Neural progenitor cell (in vitro differentiated cells): ENCODE data around the gene EPHA3. TPM values are rescaled to one million over a fixed set of nuclear protein-coding genes. Genes with fewer than 3 reads are reported as not detected.
A peak's percentile ranks its signal among the peaks of the same experiment; 100 is the strongest.

ENCODE experiments used
- DNase-seq: peaks from one replicate; pipeline ENCODE4 v3.0.0-alpha.2; 2016; ENCODE audit warnings: low spot score
- H2AFZ ChIP-seq: fragments of 200-600 bp; sonication (generic); replicated peaks from 2 replicates; pipeline ENCODE4 v1.6.1; 2016; ENCODE audit warnings: antibody characterized with exemption
- H3F3A ChIP-seq: fragments of 200-600 bp; sonication (generic); 2 replicates; pipeline ENCODE4 v1.6.1; 2016; ENCODE audit warnings: antibody characterized with exemption, low read depth
- H3K27ac ChIP-seq: fragments of 200-600 bp; sonication (generic); 2 replicates; pipeline ENCODE4 v1.5.1; 2016; ENCODE audit warnings: mild to moderate bottlenecking
- H3K27me3 ChIP-seq: fragments of 200-600 bp; sonication (generic); 2 replicates; pipeline ENCODE4 v1.6.1; 2016; ENCODE audit warnings: mild to moderate bottlenecking, moderate library complexity
- H3K36me3 ChIP-seq: fragments of 200-600 bp; sonication (generic); 2 replicates; pipeline ENCODE4 v1.5.1; 2016
- H3K4me1 ChIP-seq: fragments of 200-600 bp; sonication (generic); 2 replicates; pipeline ENCODE4 v1.6.1; 2016; ENCODE audit warnings: mixed run types
- H3K4me2 ChIP-seq: fragments of 200-600 bp; sonication (generic); 2 replicates; pipeline ENCODE4 v1.6.1; 2016
- H3K4me3 ChIP-seq: fragments of 200-600 bp; sonication (generic); 2 replicates; pipeline ENCODE4 v1.5.1; 2016
- H3K79me2 ChIP-seq: fragments of 200-600 bp; sonication (generic); 2 replicates; pipeline ENCODE4 v1.6.1; 2016; ENCODE audit warnings: low read depth
- H3K9ac ChIP-seq: fragments of 200-600 bp; sonication (generic); 2 replicates; pipeline ENCODE4 v1.6.1; 2016
- H3K9me3 ChIP-seq: fragments of 200-600 bp; sonication (generic); 2 replicates; pipeline ENCODE4 v1.5.1; 2016; ENCODE audit warnings: low read depth
- H4K20me1 ChIP-seq: fragments of 200-600 bp; sonication (generic); 2 replicates; pipeline ENCODE4 v1.6.1; 2016; ENCODE audit warnings: low read depth
- H3K27ac Mint-ChIP-seq: 3 replicates; pipeline ENCODE4 v1.8.0; 2021; ENCODE audit warnings: mixed read lengths
- H3K27me3 Mint-ChIP-seq: 2 replicates; pipeline ENCODE4 v1.8.0; 2022; ENCODE audit warnings: low read depth, mild to moderate bottlenecking, inconsistent platforms, moderate library complexity, mixed read lengths; ENCODE audit not compliant: insufficient read depth
- H3K36me3 Mint-ChIP-seq: 3 replicates; pipeline ENCODE4 v1.8.0; 2021; ENCODE audit warnings: mixed read lengths
- H3K4me1 Mint-ChIP-seq: 3 replicates; pipeline ENCODE4 v1.8.0; 2021; ENCODE audit warnings: mixed read lengths
- H3K4me3 Mint-ChIP-seq: 3 replicates; pipeline ENCODE4 v1.8.0; 2021; ENCODE audit warnings: mild to moderate bottlenecking, moderate library complexity, mixed read lengths
- H3K9me3 Mint-ChIP-seq: 3 replicates; pipeline ENCODE4 v1.8.0; 2020; ENCODE audit warnings: mixed read lengths
- CTCF ChIP-seq: fragments of 200-600 bp; sonication (generic); IDR thresholded peaks from 2 replicates; pipeline ENCODE4 v1.5.1; 2017; ENCODE audit warnings: antibody characterized with exemption, mild to moderate bottlenecking
- EZH2 ChIP-seq: fragments of 200-600 bp; sonication (generic); IDR thresholded peaks from 2 replicates; pipeline ENCODE4 v1.6.1; 2017; ENCODE audit warnings: antibody characterized with exemption, mild to moderate bottlenecking, moderate library complexity
- EZH2phosphoT487 ChIP-seq: fragments of 200-600 bp; sonication (generic); IDR thresholded peaks from 2 replicates; pipeline ENCODE4 v1.6.1; 2017; ENCODE audit warnings: antibody characterized with exemption
- total RNA-seq: library from RNA; depleted of rRNA; stranded (reverse); fragments of >200 nt; gene quantifications from 2 replicates; pipeline ENCODE4 v1.2.3, GENCODE V29; 2015; ENCODE audit warnings: low replicate concordance

EPHA3 gene
- total RNA-seq, 1 donor from 2014 or later, result 0.36 TPM

DNA sequence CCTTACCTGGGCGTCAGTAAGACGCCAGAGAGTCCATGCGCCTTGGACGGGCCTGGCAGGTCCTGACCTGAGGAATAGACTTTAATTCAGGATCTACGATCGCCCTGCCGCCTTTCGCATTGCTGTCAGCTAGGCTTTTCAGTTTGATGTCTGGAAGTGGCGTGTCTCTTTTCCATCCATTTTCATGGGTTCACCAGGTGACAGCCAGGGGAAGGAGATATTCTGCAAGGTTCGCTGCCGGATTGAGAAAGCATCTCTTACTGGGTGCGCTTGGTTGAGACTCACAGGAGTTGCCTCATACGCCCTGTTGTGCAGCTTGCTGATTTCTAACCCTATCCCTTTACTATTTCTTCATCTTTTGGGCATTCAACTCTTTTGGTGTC, 7.4 kb downstream of the EPHA3 start:
- no peak for TF ChIP-seq EZH2
- no peak for TF ChIP-seq EZH2phosphoT487
- TF ChIP-seq CTCF, result no peak
- no peaks in the 10 kb centered on the region for H3K9me3 Mint-ChIP-seq
- DNase-seq, result no peak
- no peaks in the 10 kb centered on the region for H3K36me3 ChIP-seq
- no peaks in the 10 kb centered on the region for H4K20me1 ChIP-seq
- peak overlapping the region; percentile 96 for H3K4me2 ChIP-seq
- peaks cover 3% of the 10 kb centered on the region for H3K27me3 Mint-ChIP-seq
- H3K9ac ChIP-seq, result no peak overlapping the region
- no peaks in the 10 kb centered on the region for H3F3A ChIP-seq
- H3K4me3 Mint-ChIP-seq, result peak overlapping the region; percentile 90
- peaks cover 7% of the 10 kb centered on the region for H3K27me3 ChIP-seq
- H3K27ac ChIP-seq, result no peak overlapping the region
- peak overlapping the region; percentile 80 for H3K4me3 ChIP-seq
- H3K79me2 ChIP-seq, result no peaks in the 10 kb centered on the region
- H2AFZ ChIP-seq, result peak overlapping the region; percentile 99
- peak overlapping the region; percentile 96 for H3K27ac Mint-ChIP-seq
- H3K9me3 ChIP-seq, result no peaks in the 10 kb centered on the region
- H3K4me1 ChIP-seq, result peaks cover 24% of the 10 kb centered on the region
- peaks cover 1% of the 10 kb centered on the region for H3K36me3 Mint-ChIP-seq
- H3K4me1 Mint-ChIP-seq, result peaks cover 42% of the 10 kb centered on the region

DNA sequence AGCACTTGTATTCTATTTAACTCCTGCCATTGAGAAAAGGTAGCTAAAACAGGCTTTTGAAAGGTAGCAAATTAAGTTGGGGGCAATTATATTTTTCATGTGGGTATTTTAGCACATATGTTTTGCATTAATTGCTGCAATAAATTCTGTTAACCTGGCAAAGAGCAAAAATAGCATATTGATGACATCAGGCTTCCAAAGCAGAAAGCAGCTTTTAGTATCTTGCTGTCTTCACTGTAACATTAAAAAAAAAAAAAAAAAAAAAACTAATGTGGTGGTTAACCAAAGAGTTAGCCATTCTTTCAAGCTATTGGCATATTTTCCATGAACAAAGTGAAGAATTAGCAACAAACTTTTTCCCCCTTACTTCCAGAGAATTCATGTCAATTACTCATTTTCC, 9.1 kb downstream of the EPHA3 start:
- no peaks in the 10 kb centered on the region for H4K20me1 ChIP-seq

DNA sequence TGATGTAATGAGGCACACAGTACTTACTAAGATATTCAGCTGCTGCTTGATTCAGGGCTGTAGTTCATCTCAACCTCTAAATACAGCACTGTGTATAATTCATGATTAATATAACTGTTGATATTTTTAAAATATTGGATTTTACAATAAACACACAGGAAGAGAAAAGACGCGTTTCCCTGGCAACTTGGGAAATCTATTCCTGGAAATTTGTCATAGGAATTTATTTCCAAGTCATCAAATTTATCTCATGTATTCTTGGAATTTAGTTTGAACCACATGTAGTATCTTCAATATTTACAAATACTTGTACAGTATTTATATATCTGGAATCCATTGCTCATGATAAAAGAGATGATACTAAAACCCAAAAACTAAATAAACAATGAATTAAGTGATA, 30.6 kb downstream of the EPHA3 start:
- H3K4me3 Mint-ChIP-seq, result no peak overlapping the region

More for the DNA sequence above, 9.1 kb downstream of the EPHA3 start:
- H3K4me2 ChIP-seq, result no peak overlapping the region
- Mint-ChIP-seq H3K4me3 (no peak overlapping the region), H3K36me3 (peaks cover 1% of the 10 kb centered on the region), H3K27ac (no peak overlapping the region), H3K4me1 (peaks cover 41% of the 10 kb centered on the region), H3K27me3 (peaks cover 3% of the 10 kb centered on the region), H3K9me3 (no peaks in the 10 kb centered on the region)
- H3F3A ChIP-seq, result no peaks in the 10 kb centered on the region
- H3K27me3 ChIP-seq, result peaks cover 7% of the 10 kb centered on the region
- H3K79me2 ChIP-seq, result no peaks in the 10 kb centered on the region
- peaks cover 24% of the 10 kb centered on the region for H3K4me1 ChIP-seq
- no peak for TF ChIP-seq EZH2phosphoT487
- no peak for TF ChIP-seq EZH2
- no peak for TF ChIP-seq CTCF
- DNase-seq, result no peak
- no peak overlapping the region for H2AFZ ChIP-seq
- no peak overlapping the region for H3K27ac ChIP-seq
- H3K4me3 ChIP-seq, result no peak overlapping the region
- no peak overlapping the region for H3K9ac ChIP-seq
- no peaks in the 10 kb centered on the region for H3K36me3 ChIP-seq
- H3K9me3 ChIP-seq, result no peaks in the 10 kb centered on the region

More for the DNA sequence above, 30.6 kb downstream of the EPHA3 start:
- Histone ChIP-seq H2AFZ (no peak overlapping the region), H3K9me3 (no peaks in the 10 kb centered on the region), H3K36me3 (no peaks in the 10 kb centered on the region), H3K4me3 (no peak overlapping the region), H4K20me1 (no peaks in the 10 kb centered on the region), H3K79me2 (no peaks in the 10 kb centered on the region), H3K9ac (no peak overlapping the region), H3K4me2 (no peak overlapping the region), H3K4me1 (no peaks in the 10 kb centered on the region), H3K27ac (no peak overlapping the region), H3F3A (no peaks in the 10 kb centered on the region), H3K27me3 (no peaks in the 10 kb centered on the region)
- H3K27ac Mint-ChIP-seq, result no peak overlapping the region
- no peak for DNase-seq
- H3K9me3 Mint-ChIP-seq, result peaks cover 2% of the 10 kb centered on the region
- peaks cover 14% of the 10 kb centered on the region for H3K36me3 Mint-ChIP-seq
- TF ChIP-seq EZH2phosphoT487, result no peak
- no peak for TF ChIP-seq EZH2
- no peak for TF ChIP-seq CTCF
- peaks cover 3% of the 10 kb centered on the region for H3K4me1 Mint-ChIP-seq
- no peaks in the 10 kb centered on the region for H3K27me3 Mint-ChIP-seq
